Glutamatergic neuron (in vitro differentiated cells): ENCODE measurements around the gene CUL2. TPM values are rescaled to one million over a fixed set of nuclear protein-coding genes. Genes with fewer than 3 reads are reported as not detected.

ENCODE experiments used
- DNase-seq: peaks from one replicate; pipeline ENCODE4 v3.0.0; 2022
- H3K27ac Mint-ChIP-seq: one replicate; pipeline ENCODE4 v1.8.0; 2020; ENCODE audit warnings: mild to moderate bottlenecking, mixed read lengths, inconsistent platforms; ENCODE audit not compliant: unreplicated experiment
- H3K27me3 Mint-ChIP-seq: one replicate; pipeline ENCODE4 v1.8.0; 2020; ENCODE audit warnings: mild to moderate bottlenecking, moderate library complexity, mixed read lengths, inconsistent platforms; ENCODE audit not compliant: unreplicated experiment
- H3K36me3 Mint-ChIP-seq: one replicate; pipeline ENCODE4 v1.8.0; 2020; ENCODE audit warnings: mild to moderate bottlenecking, mixed read lengths, inconsistent platforms; ENCODE audit not compliant: unreplicated experiment
- H3K4me1 Mint-ChIP-seq: one replicate; pipeline ENCODE4 v1.8.0; 2020; ENCODE audit warnings: mild to moderate bottlenecking, low read depth, mixed read lengths, inconsistent platforms; ENCODE audit not compliant: unreplicated experiment
- H3K4me3 Mint-ChIP-seq: one replicate; pipeline ENCODE4 v1.8.0; 2020; ENCODE audit warnings: mild to moderate bottlenecking, mixed read lengths, inconsistent platforms; ENCODE audit not compliant: unreplicated experiment
- H3K9me3 Mint-ChIP-seq: one replicate; pipeline ENCODE4 v1.8.0; 2020; ENCODE audit warnings: mild to moderate bottlenecking, moderate library complexity, mixed read lengths, inconsistent platforms; ENCODE audit not compliant: unreplicated experiment
- total RNA-seq: library from RNA; stranded (reverse); fragmentation: NEBNext Ultra II Directional; extraction: Animal tissue kit (Norgen Biotek cat#: 25700); gene quantifications from one replicate; pipeline ENCODE4 v1.2.1, GENCODE V29; 2021; ENCODE audit not compliant: unreplicated experiment
- TF ChIP-seq, protein P1 (sequence below): fragments of 200-600 bp; sonication (generic); IDR thresholded peaks from one replicate; pipeline ENCODE4 v1.5.0; 2021; ENCODE audit not compliant: partially characterized antibody, unreplicated experiment

The CUL2 gene
- total RNA-seq, 1 donor from 2014 or later: 45.5 TPM

DNA sequence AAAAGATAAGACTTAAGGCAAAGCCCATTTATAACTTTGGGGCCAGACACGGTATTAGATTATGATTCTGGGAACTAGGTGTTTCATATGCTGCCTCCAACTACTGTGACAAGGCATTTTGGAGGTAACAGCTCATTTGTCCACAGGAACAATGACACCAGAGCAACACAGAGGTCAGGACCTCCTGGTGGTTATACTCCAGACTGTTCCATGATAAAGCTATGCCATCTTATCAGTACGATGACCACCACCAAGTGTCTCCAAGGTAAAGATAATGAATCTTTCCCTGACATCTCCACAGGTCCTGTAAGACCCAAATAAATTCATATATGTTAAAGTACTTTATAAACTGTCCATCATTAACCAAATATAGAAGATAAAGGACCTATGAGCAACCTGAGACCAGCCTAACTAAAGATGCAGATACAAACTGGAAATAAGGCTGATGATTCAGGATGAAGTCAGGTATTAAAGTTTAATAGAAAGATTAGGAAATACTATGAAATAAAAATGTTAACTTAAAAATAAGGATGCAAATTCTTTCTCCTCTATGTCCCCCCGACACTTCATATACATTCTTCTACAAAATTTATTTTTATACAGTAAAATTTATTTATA, 26.2 kb downstream of the CUL2 start:
- no peaks in the 10 kb centered on the region for H3K36me3 Mint-ChIP-seq
- H3K4me3 Mint-ChIP-seq: no peak overlapping the region
- no peaks in the 10 kb centered on the region for H3K4me1 Mint-ChIP-seq
- no peaks in the 10 kb centered on the region for H3K27me3 Mint-ChIP-seq
- H3K9me3 Mint-ChIP-seq: peaks cover 1% of the 10 kb centered on the region
- TF ChIP-seq, protein P1, sequence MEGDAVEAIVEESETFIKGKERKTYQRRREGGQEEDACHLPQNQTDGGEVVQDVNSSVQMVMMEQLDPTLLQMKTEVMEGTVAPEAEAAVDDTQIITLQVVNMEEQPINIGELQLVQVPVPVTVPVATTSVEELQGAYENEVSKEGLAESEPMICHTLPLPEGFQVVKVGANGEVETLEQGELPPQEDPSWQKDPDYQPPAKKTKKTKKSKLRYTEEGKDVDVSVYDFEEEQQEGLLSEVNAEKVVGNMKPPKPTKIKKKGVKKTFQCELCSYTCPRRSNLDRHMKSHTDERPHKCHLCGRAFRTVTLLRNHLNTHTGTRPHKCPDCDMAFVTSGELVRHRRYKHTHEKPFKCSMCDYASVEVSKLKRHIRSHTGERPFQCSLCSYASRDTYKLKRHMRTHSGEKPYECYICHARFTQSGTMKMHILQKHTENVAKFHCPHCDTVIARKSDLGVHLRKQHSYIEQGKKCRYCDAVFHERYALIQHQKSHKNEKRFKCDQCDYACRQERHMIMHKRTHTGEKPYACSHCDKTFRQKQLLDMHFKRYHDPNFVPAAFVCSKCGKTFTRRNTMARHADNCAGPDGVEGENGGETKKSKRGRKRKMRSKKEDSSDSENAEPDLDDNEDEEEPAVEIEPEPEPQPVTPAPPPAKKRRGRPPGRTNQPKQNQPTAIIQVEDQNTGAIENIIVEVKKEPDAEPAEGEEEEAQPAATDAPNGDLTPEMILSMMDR: no peak
- no peak overlapping the region for H3K27ac Mint-ChIP-seq
- DNase-seq: no peak

DNA sequence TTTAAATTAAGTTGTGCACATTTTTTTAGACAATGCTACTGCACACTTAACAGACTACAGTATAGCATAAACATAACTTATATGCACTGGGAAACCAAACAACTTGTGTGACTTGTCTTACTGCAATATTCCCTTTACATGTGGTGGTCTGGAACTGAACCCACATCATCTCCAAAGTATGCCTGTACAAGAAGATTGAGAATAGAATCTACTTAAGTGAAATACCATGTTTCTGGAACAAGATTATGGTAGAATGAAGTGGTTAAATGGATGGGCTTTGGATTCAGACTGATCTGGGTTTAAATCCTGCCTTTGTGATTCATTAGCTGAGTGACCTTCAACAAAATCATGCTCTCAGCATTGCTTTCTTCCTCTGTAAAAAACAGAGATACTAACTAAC, 30.7 kb downstream of the CUL2 start:
- no peaks in the 10 kb centered on the region for H3K4me1 Mint-ChIP-seq
- no peaks in the 10 kb centered on the region for H3K27me3 Mint-ChIP-seq
- DNase-seq: no peak
- no peaks in the 10 kb centered on the region for H3K9me3 Mint-ChIP-seq
- TF ChIP-seq, protein P1: no peak
- no peaks in the 10 kb centered on the region for H3K36me3 Mint-ChIP-seq
- H3K27ac Mint-ChIP-seq: no peak overlapping the region
- H3K4me3 Mint-ChIP-seq: no peak overlapping the region

DNA sequence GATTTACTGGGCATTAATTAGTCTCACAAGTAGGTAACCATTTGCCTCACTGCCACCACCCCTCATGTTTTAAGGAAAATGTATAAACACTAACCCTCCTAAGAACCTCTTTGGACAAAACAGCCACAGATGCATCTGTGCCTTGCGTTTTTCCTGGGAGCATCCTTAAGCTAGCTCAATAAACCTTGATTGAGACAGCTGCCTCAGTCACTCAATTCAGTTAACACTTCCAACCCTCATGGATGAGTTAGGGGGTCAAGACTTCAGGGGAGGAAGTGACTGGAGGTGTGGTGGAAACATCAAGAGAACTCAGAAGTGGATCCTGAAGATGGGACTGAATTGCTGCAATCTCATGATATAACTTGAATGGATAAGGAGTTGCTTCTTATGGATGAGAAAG, 31.5 kb downstream of the CUL2 start:
- no peaks in the 10 kb centered on the region for H3K36me3 Mint-ChIP-seq

DNA sequence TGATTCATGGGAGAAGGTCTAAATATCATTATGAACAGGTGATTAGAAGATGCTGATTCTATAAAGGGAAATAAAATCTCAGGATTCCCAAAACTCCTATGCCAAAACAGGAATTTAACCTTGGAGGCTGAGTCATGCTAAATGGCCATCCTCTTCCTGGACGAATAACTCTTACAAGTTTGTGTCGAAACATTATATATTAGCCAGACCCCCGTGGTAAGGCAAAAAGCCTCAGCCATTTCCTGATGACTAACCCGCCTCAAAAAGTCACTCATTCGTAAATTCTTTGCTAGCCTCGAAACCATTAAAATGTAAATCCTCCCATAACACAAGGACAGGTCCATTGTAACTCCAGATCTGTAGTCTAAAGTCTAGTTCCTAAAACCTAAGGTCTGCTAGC, 32.0 kb downstream of the CUL2 start:
- Mint-ChIP-seq H3K27ac (no peak overlapping the region), H3K4me1 (no peaks in the 10 kb centered on the region), H3K36me3 (no peaks in the 10 kb centered on the region), H3K4me3 (no peak overlapping the region), H3K9me3 (no peaks in the 10 kb centered on the region), H3K27me3 (no peaks in the 10 kb centered on the region)
- no peak for DNase-seq
- TF ChIP-seq, protein P1: no peak

More for the DNA sequence above, 31.5 kb downstream of the CUL2 start:
- Mint-ChIP-seq H3K4me3 (no peak overlapping the region), H3K4me1 (no peaks in the 10 kb centered on the region), H3K27me3 (no peaks in the 10 kb centered on the region), H3K27ac (no peak overlapping the region), H3K9me3 (no peaks in the 10 kb centered on the region)
- DNase-seq: no peak
- TF ChIP-seq, protein P1: no peak

DNA sequence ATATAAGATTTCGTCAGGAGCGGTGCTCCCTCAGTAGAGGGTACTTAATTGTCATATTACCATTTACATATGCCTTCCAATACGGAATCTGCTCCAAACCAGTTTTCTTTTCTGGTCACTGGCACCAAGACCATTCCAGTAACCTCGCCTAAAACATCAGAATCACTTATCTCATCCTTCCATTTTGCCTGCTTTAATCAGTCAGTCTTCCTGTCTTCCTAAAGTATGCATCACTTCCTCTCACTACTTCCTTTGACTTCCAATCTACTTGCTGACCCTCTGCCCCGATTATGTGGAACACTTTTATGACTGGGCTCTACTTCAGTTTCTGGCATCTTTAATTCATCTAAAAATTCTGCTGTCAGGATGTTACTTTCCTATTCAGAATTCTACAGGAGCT, 33.5 kb downstream of the CUL2 start:
- DNase-seq: no peak
- Mint-ChIP-seq H3K4me1 (peaks cover 6% of the 10 kb centered on the region), H3K27ac (no peak overlapping the region), H3K27me3 (no peaks in the 10 kb centered on the region), H3K9me3 (no peaks in the 10 kb centered on the region), H3K4me3 (no peak overlapping the region), H3K36me3 (no peaks in the 10 kb centered on the region)
- TF ChIP-seq, protein P1: no peak
